T-helper 9 cell (primary cell): Measurements from ENCODE around the gene AP2A1.

Experiments
- DNase-seq: peaks from one replicate; pipeline ENCODE4 v3.0.0-alpha.2; 2020

AP2A1 gene

GRCh38 chr19:49795615-49796014 is 28.8 kb downstream of the AP2A1 start:
- DNase-seq, result no peak

GRCh38 chr19:49798574-49798973 is 31.8 kb downstream of the AP2A1 start:
- no peak for DNase-seq

GRCh38 chr19:49799271-49799797 is 32.5 kb downstream of the AP2A1 start:
- DNase-seq, result no peak

- DNase-seq, result no peak
Measured at GRCh38 chr19:49799798-49800376, 33.1 kb downstream of the AP2A1 start.

- DNase-seq, result no peak
Measured at GRCh38 chr19:49800771-49801170, 34.0 kb downstream of the AP2A1 start.

- DNase-seq, result no peak
Measured at GRCh38 chr19:49801401-49801888, 34.6 kb downstream of the AP2A1 start.

GRCh38 chr19:49801966-49802661 is 35.3 kb downstream of the AP2A1 start:
- no peak for DNase-seq

- no peak for DNase-seq
Measured at GRCh38 chr19:49802836-49803528, 36.2 kb downstream of the AP2A1 start.

- no peak for DNase-seq
Measured at GRCh38 chr19:49803529-49803856, 36.7 kb downstream of the AP2A1 start.

GRCh38 chr19:49805822-49806619 is 39.2 kb downstream of the AP2A1 start:
- DNase-seq, result no peak

GRCh38 chr19:49806620-49806959 is 39.8 kb downstream of the AP2A1 start:
- no peak for DNase-seq

- no peak for DNase-seq
Measured at GRCh38 chr19:49807058-49807903, 40.5 kb downstream of the AP2A1 start.

GRCh38 chr19:49807904-49808675 is 41.3 kb downstream of the AP2A1 start:
- no peak for DNase-seq

- DNase-seq, result peak; percentile 91
Measured at GRCh38 chr19:49808711-49809159, 41.9 kb downstream of the AP2A1 start.

- peak; percentile 42 for DNase-seq
Measured at GRCh38 chr19:49809160-49809940, 42.5 kb downstream of the AP2A1 start.

GRCh38 chr19:49809941-49810389 is 43.2 kb downstream of the AP2A1 start:
- DNase-seq, result no peak

GRCh38 chr19:49811328-49811727 is 44.5 kb downstream of the AP2A1 start:
- DNase-seq, result no peak

GRCh38 chr19:49812452-49812996 is 45.7 kb downstream of the AP2A1 start:
- DNase-seq, result no peak

GRCh38 chr19:49812997-49813861 is 46.4 kb downstream of the AP2A1 start, which contains the start of gene FUZ:
Gene FUZ (minus strand): TSS chr19:49813292. CDS start chr19:49813106, 186 bp downstream.
- peak; percentile 82 for DNase-seq
